Activated T-helper 1 cell treated with anti-CD3 and anti-CD28 coated beads, Interleukin-2, amount 50 U/mL, for 16 hours (primary cell): Measurements from ENCODE around the gene TNFRSF18.
A peak's percentile ranks its signal among the peaks of the same experiment; 100 is the strongest.

ENCODE experiments used
- DNase-seq, 2 donors: peaks; one replicate each; pipeline ENCODE4 v3.0.0-alpha.2; 2020; ENCODE audit warnings: low read depth in 1 of 2, low spot score in 1 of 2

TNFRSF18 gene

GRCh38 chr1:1228596-1229321 is 22.4 kb upstream of the TNFRSF18 start:
- no peak for DNase-seq

DNA sequence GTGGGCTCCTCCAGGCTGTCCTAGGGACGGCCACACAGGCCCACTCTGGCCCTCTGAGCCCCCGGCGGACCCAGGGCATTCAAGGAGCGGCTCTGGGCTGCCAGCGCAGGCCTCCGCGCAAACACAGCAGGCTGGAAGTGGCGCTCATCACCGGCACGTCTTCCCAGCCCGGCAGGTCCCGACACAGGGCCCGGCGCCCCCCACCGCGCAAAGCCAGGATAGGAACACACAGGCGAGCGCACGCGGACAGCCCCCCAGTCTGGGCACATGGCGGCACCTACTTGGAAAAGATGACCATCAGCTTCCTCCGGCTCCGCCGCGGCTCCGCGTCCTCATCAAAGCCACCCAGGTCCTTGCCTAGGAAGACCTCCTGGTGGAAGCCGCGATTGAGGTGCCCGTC is 21.8 kb upstream of the TNFRSF18 start:
- no peak for DNase-seq

DNA sequence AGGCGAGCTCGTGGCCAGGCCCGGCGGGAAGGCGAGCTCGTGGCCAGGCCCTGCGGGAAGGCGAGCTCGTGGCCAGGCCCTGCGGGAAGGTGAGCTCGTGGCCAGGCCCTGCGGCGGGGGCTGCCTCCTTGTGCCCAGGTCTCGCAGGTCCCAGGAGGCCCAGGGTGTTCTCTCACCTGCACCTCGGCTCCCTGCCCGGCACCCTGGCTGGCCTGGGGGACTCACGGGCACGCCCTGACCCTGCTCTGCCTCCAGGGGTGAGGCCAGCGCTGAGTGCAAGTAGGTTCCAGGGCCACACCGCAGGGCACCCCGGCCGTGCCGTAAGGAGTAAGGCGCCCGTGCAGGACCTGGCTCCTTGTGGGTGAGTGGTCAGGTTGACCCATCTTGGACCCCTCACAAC is 21.0 kb upstream of the TNFRSF18 start:
- DNase-seq = no peak

DNA sequence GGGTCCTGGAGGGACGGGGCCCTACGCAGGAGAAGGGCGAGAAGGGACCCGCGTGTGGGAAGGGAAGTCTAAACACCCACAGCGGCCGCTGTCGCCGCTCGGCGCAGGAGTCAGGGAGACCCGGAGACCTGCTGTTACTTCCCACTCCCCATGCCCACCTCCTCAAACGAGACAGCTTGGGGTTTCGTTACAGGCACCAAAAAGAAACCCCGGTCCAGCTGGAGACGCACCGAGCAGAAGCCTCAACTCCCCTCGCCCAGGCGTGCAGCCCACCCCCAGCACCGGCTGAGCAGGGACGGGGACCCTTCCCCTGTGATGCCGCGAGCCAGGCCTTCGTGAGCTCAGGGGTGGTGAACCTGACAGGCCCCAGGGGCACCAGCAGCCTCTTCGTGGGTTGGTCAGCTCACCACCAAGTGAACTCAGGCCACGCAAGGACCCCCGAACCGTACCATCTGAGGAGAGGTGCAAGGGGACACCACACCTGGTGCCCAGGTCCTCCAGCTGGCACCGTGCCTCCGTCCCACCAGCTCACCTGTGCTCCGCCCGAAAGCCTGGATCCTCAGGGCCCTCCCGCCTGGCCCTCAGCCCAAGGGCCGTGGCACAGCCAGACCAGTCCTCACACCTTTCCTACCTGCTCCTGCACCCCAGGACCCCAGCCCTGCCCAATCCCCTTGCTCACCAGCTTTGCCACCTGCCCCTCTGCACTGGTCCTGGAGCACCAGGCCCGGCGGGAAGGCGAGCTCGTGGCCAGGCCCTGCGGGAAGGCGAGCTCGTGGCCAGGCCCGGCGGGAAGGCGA is 20.4 kb upstream of the TNFRSF18 start:
- DNase-seq = no peak

DNA sequence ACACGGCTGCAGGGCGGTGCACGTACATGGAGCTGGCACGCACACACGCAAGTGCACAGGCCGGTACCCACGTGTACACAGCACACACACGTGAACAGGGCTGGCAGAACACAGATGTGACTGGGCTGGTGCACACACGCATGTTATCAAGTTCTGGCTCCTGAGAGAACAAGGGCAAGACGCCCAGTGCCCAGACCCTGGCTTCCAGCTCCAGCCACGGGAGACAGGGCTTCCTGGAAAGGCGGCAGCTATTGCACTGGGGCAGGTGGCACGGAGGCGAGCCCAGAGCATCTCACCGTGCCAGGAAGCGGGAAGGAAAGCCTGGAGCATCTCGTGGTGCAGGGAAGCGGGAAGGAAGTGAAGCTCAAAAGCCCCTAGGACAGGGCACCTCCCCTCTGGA is 19.5 kb upstream of the TNFRSF18 start:
- no peak for DNase-seq

DNA sequence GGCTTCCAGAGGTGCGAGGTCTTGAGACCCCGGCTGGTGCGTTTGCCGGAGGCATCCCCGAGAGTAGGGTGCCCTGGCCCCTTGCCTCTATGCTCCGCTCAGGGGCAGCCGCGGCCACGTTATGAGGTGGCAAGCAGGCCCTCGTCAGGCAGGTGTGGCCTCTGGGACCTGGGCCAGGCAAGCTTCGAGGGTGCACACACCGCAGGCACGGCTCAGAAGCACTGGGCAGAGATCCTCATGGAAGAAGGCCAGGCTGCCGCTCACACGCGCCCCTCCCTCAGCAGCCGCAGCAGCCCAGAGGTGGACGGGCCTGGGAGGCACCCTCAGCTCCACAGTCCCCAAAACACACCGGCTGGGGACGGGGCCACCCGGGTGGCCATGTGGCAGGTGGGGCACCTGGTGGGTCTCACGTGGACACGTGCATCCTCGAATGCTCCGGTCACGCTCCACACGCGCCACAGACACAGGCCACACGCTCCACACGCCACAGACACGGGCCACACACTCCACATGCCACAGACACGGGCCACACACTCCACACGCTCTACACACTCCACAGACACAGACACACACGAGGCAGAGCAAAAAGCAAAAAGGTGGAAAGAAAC is 18.9 kb upstream of the TNFRSF18 start:
- DNase-seq = no peak

DNA sequence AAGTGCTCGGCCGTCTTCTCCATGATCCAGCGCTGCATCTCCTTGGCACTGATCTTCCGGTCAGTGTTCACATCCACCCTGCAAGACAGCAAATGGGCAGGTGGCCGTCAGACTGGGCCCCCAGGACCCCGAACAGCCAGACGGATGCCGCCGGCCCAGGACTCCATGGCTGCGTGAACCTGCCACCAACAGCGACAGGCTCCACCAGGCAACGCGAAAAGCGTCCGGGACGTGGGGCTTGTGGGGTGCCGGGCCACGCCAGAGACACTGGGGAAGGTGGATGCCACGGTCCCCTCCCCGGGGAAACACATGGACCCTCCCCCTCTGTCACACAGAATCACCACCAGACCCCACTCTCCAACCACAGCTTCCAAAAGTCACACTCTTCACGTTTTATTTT is 17.5 kb upstream of the TNFRSF18 start:
- no peak for DNase-seq

- DNase-seq = no peak
Observed at GRCh38 chr1:1223321-1223720, 16.9 kb upstream of the TNFRSF18 start.

DNA sequence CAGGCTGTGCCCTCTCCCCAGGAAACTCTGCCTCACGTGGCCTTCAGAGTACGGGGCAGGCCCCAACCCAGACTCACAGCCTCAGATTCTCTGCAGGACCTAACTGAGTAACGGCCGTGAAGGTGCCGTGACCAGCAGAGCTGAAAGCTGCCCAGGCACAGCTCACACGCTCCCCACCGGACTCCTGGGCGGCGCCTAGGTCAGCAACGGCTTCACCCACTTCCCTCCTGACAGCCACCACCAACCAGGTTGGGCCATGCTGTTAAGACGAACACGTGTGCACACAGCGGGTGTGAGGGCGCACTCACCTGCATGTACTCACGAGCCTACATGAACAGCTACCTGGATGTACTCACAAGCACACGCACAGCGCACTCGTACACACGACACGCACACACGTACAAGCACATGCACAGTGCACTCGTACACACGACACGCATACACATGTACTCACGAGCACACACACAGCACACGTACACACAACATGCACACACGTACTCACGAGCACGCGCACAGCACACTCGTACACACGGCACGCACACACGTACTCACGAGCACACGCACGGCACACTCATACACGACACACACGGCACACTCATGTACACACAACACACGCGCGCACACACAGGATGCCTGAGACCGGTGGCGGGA is 16.3 kb upstream of the TNFRSF18 start:
- DNase-seq = no peak

GRCh38 chr1:1221887-1222574 is 15.6 kb upstream of the TNFRSF18 start:
- no peak for DNase-seq

GRCh38 chr1:1220197-1220596 is 13.8 kb upstream of the TNFRSF18 start:
- no peak for DNase-seq

DNA sequence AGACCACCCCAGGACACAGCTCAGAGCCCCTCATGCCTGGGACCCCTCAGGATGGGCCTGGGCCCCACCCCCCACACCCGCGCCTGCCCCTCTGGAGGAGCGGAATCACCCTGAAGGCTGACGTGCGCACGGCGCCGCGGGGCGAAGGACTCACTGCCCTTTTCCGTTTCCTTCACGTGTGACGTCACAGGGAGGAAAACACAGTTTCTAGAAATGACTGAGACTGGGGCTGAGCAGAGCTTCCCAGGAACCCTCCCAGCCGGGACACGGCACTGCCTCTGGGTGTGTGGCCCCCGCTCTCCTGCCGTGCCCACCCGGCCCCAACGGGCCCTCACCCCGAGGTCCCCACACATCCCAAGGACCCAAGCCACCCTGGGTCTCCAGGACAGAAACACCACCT is 12.9 kb upstream of the TNFRSF18 start:
- peak in 1 of 2 donors; percentile 52 for DNase-seq

GRCh38 chr1:1218524-1219200 is 12.3 kb upstream of the TNFRSF18 start:
- no peak for DNase-seq

DNA sequence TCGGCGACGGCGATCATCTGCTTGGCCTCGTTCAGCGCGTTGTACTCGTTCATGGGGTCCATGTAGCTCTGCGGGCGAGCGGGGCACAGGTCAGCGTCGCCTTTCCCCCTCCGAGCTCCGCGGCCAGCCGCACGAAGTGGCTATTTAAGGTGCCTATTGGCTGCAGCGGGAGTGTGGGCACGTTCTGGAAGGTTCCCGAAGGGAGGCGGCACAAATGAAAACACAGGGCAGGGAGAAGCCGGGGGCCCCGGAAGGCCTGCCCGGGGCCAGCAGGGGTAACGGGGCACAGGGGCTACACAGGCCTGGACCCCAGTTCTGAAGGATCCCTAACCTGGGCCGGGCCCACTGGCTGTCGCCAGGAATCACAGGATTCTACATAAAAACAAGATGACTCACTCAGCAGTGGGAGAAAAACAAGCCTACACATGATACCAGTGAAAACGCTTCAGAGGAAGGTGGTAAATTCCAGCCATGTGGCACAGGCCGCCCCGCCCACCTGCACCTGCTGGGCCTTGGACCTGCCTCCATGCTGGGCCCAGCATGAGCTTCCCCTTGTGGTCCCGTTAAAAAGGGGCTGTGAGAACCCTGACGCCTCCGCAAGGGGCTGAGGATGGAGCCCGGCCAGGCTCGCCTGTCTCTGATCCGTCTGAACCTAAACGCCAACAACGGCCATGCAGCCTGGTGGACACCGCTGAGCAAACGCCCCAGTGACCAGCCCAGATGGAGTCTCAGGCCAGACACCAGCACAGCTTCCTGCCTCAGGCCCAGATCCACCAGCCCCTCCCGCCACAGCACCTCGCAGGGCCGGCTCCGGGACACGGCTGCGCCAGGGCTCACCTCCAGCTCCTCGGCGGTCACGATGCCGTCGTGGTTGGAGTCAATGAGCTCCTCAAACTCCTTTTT is 11.5 kb upstream of the TNFRSF18 start:
- DNase-seq = no peak

- peak in 1 of 2 donors; percentile 63 for DNase-seq
Observed at GRCh38 chr1:1216770-1217620, 10.6 kb upstream of the TNFRSF18 start.

- DNase-seq = no peak
Observed at GRCh38 chr1:1215881-1216605, 9.7 kb upstream of the TNFRSF18 start.

- DNase-seq = no peak
Observed at GRCh38 chr1:1215080-1215676, 8.8 kb upstream of the TNFRSF18 start.
